HG02623 (cell line): Measurements from ENCODE around the gene ADCY7.

Experiments
- ATAC-seq: cut with Tn5 transposase; IDR thresholded peaks from one replicate; pipeline ENCODE4 v1.9.1; 2021; ENCODE audit warnings: moderate library complexity; ENCODE audit not compliant: unreplicated experiment

The ADCY7 gene

DNA sequence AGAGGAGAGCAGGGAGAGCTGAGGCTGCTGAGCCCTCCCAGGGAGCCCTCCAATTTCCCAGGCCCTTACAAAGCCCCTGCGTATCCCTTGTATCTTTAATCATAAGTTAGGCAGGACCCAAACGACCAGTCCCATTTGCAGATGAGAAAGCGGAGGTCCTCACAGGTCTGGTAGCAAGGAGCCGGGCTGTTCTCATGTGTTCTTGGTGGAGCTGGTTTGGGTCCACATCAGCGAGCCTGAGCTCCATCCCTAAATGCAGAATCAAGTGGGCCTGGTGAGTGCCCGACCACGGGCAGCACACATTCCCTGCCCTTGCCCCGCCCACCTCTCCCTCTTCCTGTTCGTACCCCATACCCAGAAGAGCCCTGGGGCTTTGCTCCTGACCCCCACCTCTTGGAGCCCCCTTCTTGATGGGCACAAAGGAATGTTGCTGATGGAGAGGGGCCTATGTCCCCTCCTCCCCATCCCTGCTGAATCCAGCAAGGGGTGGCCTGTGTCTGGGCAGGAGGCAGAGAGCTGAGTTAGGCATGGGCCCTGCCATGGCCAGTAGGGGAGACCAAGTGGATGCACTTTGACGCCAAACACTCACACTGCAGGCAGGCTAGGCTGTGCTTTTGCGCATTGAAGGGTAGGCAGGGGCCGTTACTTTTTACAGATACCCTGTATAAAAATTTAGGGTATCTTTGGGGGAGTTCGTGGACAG is 18.3 kb upstream of the ADCY7 start:
- ATAC-seq = no peak

DNA sequence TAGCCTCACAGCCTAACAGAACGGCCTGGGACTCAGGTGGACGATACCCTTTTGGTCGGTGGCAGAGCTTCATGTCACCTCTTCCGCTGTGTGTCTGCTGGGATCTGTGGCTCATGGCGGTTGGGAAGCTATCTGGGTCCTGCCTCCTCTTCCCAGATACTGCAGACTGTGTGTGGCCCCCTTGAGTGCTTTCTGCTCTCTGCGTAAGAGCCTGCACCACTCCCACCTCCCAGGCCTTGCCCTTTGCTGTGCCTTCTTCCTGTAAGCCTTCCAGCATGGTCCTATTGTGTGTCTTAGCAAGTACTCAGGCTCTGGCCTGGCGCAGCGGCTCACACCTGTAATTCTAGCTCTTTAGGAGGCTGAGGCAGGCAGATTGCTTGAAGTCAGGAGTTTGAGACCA is 17.5 kb upstream of the ADCY7 start:
- ATAC-seq = no peak

DNA sequence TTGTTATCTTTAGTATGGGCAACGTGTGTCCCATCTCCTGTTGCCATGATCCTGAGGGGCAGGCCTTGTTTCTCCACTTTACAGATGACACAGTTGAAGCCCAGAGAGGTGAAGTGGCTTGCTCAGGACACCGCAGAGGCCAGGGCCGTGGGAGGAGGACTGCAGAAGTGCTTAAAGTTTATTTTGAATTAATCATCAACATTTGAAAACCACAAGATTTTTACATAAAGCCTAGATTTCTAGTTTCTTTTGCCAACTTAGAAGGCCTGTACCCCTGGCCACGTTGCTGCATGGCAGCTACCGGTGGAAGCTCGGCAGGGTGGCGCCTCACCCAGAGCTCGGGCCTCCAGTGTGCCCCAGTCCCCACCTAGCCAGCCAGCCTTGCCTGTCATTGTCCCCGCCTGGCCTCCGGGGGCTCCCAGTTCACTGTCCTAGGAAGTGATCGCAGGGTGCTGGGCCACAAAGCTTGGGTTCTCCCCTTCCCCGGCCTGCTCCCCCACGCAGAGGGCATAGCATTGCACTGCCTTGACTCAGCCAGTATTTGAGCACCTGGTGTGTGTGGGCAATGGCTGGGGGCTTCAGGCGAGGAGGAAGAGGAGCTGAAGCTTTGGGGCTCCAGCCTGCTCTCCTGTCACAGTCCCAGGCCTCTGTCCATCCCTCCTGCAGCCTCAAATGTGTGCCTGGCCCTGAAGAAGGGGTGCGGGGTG is 14.8 kb upstream of the ADCY7 start:
- no peak for ATAC-seq

DNA sequence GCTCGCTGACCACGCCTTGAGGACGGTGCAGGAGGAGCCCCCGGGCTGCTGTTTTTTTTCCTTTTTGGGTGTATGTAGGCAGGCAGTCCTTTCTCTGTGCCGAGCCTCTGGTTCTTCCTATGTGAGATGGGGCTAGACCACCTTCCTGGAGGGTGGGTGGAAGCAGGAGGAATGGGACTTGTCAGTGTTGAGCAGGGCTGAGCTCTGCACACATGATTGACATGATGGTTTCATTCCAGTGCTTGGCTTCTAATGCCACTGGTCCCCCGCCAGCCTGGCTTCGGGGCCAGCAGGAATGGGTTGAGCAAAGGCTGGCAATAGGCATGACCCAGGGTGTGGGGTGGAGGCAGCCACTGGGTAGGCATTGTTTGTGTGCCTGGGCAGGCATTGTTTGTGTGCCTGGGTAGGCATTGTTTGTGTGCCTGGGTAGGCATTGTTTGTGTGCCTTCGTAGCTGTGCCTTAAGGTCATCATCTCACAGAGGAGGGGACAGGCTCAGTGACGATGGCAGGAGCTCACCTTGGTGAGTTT is 14.2 kb upstream of the ADCY7 start:
- ATAC-seq = no peak

DNA sequence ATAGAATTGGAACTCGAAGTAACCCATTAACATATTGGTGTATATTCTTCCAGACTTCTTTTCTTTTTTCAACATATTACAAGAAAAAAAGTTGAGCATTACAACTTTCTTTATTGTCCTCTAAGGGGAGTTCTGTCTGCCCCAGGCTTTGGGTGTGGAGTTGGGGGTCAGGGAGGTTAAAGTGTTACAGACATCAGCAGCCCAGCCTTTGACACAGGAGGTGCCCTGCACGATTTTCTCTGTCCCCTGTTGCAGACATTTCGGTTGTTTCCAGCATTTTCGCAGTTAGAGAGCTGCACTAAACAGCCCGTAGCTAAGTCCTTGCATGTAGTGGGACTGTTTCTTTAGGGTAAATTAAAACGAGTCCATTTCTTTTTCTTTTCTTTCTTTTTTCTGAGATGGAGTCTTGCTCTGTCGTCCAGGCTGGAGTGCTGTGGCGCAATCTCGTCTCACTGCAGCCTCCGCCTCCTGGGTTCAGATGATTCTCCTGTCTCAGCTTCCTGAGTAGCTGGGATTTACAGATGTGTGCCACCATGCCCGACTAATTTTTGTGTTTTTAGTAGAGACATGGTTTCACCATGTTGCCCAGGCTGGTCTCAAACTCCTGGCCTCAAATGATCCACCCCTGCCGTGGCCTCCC is 13.4 kb upstream of the ADCY7 start:
- ATAC-seq = no peak

GRCh38 chr16:50253514-50253910 is 12.8 kb upstream of the ADCY7 start:
- ATAC-seq = no peak

DNA sequence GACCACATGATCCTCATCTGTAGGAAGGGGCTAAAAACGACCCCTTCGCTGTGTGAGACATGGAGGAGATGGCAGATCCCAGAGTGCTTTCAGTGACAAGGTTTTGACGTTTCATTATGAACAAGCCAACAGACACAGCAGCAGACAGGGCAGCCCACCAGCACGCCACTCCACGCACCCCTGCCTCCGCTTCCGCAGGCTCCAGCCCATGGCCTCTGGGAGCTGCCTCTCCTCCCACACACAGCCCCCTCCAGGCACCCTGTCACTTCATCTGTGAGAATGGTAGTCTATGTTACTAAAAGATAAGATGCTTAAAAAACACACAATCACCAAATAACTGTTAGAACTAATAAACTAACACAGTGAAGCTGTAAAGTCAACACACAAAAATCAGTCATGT is 12.3 kb upstream of the ADCY7 start:
- ATAC-seq = no peak

GRCh38 chr16:50255538-50255937 is 10.8 kb upstream of the ADCY7 start:
- no peak for ATAC-seq

GRCh38 chr16:50256604-50257003 is 9.7 kb upstream of the ADCY7 start:
- ATAC-seq = no peak

DNA sequence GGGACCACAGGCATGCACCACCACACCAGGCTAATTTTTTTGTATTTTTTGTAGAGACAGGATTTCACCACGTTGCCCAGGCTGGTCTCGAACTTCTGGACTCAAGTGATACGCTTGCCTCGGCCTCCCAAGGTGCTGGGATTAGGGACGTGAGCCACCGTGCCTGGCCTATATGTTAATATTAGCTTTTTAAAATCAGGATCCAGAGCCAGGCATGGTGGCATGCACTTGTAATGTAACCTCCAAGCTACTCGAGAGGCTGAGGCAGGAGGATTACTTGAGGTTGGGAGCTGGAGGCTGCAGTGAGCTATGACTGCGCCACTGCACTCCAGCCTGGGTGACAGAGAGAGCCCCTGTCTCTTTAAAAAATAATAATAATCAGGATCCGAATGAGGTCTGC is 8.5 kb upstream of the ADCY7 start:
- no peak for ATAC-seq

DNA sequence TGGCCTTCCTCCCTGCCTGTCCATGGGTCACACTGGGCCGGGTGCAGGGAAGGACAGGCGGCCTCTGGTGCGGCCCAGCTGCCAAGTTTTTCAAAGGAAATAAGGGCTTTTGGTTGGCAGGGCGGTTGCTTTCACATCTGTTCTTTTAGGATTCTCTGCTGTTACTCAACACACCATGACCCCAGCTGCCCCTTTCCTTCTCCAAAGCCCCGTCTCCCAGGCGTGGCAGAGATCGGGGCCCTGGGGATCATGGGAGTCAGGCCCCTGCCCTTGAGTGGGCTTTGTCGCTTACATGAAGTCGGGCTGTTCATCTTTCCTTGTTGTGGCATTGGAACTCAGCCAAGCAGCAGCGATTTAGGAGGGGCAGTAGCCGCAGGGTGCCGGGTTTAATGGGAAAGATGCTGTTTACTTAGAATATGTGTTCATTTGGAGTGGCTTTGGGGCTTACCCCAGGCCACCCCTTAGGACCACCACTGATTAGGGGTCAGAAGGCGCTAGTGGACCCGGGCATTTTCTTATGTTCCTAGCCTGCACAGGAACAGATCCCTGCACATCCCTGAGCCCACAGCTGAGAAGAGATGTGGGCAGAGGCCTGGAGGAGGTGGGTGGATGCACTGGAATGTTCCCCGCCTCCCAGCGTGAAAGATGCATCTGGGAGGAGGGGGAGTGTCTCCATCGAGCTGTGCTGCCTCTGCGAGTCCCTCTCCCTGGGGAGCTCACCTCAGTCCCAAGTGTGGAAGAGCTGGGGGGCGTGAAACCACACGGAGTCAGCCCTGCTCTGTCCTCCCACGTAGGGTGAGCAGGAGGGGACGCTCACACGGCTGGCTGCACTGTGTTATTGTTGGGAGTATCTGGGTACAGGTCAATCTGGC is 6.8 kb upstream of the ADCY7 start:
- ATAC-seq = no peak

- no peak for ATAC-seq
Observed at GRCh38 chr16:50260206-50261159, 5.9 kb upstream of the ADCY7 start.

DNA sequence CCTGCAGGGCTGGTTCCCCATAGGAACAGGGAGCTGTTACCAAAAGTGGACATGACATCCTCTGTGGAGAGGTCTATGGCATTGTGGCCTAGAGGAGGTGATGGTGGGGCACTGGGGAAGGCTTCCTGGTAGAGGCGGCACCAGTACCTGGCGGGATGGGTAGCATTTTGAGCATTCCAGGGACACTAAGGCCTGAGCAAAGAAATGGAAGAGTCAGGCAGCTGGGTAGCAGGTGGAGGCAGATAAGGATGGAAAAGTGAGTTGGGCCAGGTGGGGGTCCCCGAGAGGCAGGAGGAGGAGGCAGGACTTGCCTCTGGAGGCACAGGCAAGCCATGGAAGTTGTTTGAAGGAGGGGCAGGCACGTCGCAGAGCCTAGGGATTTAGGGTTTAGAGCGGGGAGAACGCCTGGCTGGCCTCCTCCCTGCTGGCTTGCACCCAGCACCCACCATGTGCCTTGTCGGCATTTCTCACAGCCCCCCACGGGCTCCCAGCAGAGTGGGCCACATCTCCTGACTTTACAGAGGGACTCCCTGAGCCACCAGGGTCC is 5.1 kb upstream of the ADCY7 start:
- ATAC-seq = no peak

GRCh38 chr16:50261707-50262235 is 4.6 kb upstream of the ADCY7 start:
- ATAC-seq = no peak

DNA sequence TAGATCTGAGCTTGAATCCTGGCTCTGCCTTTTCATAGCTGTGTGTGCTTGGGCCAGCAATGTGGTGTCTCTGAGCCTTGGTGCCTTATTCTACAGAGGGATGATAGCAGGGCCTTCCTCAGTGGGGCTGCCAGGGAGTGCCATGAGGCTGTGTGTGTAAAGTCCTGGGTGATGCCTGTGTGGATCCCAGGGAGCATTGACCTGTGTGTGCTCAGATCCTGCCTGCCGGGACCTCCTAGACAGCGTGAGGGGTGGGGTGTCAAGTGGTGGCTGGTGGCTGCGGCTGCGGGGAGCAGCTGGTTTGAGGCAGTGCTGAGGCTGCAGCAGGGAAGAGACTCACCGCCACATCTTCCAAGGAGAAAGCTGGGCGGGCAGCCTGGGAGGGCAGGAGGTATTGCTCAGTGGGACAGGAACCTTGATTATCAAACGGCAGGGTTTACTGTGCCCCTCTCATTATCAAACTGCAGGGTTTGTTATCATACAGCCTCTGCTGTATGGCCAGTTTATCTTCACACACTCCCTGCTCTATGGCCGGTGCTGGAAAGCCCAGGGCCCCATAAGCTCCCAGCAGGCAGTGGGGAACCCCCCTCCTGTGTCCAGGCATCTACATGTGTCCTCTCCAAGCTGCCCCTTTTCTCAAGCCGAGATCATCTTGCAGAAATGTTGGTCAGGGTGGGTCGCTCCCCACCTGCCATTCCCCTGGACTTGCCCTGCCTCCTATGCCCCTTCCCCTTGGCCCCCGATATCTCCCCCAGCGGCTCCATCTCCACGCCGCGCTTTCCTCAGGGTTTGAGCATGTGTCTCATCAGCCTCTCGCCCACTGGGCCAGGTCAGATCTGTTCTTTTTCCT is 3.1 kb upstream of the ADCY7 start:
- ATAC-seq = no peak

- peak; percentile 28 for ATAC-seq
Observed at GRCh38 chr16:50263940-50264929, 2.1 kb upstream of the ADCY7 start.

- ATAC-seq = no peak
Observed at GRCh38 chr16:50265260-50265659, 1.1 kb upstream of the ADCY7 start.
